ENCODE measurements around the gene PLXNA1. TPM values are rescaled to one million over a fixed set of nuclear protein-coding genes. Genes with fewer than 3 reads are reported as not detected.

PLXNA1 gene
- polyA plus RNA-seq, 6 donors from 2014 or later = 0.08 to 0.76 (median 0.28) TPM; not detected in 1

DNA sequence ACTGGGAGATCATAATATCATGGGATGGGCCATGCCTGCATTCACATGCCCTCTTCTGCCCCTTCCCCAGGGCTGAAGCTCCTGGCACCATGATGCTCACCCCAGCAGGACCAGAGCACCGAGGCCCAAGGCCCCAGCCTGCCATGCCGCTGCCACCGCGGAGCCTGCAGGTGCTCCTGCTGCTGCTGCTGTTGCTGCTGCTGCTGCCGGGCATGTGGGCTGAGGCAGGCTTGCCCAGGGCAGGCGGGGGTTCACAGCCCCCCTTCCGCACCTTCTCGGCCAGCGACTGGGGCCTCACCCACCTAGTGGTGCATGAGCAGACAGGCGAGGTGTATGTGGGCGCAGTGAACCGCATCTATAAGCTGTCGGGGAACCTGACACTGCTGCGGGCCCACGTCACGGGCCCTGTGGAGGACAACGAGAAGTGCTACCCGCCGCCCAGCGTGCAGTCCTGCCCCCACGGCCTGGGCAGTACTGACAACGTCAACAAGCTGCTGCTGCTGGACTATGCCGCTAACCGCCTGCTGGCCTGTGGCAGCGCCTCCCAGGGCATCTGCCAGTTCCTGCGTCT is 5.6 kb downstream of the PLXNA1 start:
- DNase-seq = no peak
- H3K4me1 Mint-ChIP-seq = peaks cover 6 to 8% (median 8%) of the 10 kb centered on the region in 3 donors
- H3K27me3 Mint-ChIP-seq = no peaks in the 10 kb centered on the region
- H3K27ac Mint-ChIP-seq = no peak overlapping the region
- ATAC-seq (ENCODE audit: low read depth in 2 of 2) = no peak
- peak overlapping the region in 1 of 8 donors; percentile 15 for H3K4me3 Mint-ChIP-seq
- H3K9me3 Mint-ChIP-seq = no peaks in the 10 kb centered on the region
- no peaks in the 10 kb centered on the region for H3K36me3 Mint-ChIP-seq

GRCh38 chr3:126989316-126990023 is 6.6 kb downstream of the PLXNA1 start:
- Mint-ChIP-seq H3K4me1 (peaks cover 9 to 13% (median 10%) of the 10 kb centered on the region in 3 donors), H3K27me3 (no peaks in the 10 kb centered on the region), H3K4me3 (no peak overlapping the region), H3K9me3 (no peaks in the 10 kb centered on the region), H3K36me3 (peaks cover 0 to 3% of the 10 kb centered on the region in 2 donors), H3K27ac (no peak overlapping the region)
- DNase-seq (no peak), ATAC-seq (ENCODE audit: low read depth in 2 of 2) (no peak)

GRCh38 chr3:126990024-126990700 is 7.2 kb downstream of the PLXNA1 start:
- peak overlapping the region in 2 of 6 donors; percentile 19 to 33 for H3K27ac Mint-ChIP-seq
- ATAC-seq (ENCODE audit: low read depth in 2 of 2) = no peak
- H3K36me3 Mint-ChIP-seq = peaks cover 0 to 3% of the 10 kb centered on the region in 2 donors
- no peaks in the 10 kb centered on the region for H3K27me3 Mint-ChIP-seq
- H3K4me1 Mint-ChIP-seq = peaks cover 13 to 18% (median 17%) of the 10 kb centered on the region in 3 donors
- H3K4me3 Mint-ChIP-seq = peak overlapping the region in 1 of 8 donors; percentile 7
- no peak for DNase-seq
- no peaks in the 10 kb centered on the region for H3K9me3 Mint-ChIP-seq

DNA sequence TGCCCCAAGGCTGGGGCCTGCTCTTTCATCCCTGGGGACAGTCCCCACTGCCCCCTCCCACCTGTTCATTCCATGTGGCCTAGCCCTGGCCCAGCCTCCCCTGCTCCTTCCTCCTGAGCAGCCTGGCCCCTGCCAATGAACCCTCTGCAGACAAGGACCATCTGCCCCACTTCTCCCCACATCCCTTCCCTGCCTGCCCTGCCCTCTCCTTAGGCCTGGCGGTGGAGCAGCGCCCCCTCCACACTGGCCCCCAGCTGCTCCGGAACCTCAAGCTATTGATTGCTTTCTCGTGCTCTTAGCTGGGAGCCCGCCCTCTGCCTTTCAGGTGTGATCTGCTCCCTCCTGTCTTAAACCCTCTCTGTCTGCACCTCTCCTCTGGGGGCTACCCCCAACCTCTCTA is 8.0 kb downstream of the PLXNA1 start:
- no peak for DNase-seq
- Mint-ChIP-seq H3K4me3 (peak overlapping the region in 1 of 8 donors; percentile 7), H3K4me1 (peaks cover 16 to 22% (median 18%) of the 10 kb centered on the region in 3 donors), H3K9me3 (no peaks in the 10 kb centered on the region), H3K27ac (peak overlapping the region in 1 of 6 donors; percentile 82), H3K27me3 (no peaks in the 10 kb centered on the region), H3K36me3 (peaks cover 0 to 3% of the 10 kb centered on the region in 2 donors)
- no peak for ATAC-seq (ENCODE audit: low read depth in 2 of 2)

DNA sequence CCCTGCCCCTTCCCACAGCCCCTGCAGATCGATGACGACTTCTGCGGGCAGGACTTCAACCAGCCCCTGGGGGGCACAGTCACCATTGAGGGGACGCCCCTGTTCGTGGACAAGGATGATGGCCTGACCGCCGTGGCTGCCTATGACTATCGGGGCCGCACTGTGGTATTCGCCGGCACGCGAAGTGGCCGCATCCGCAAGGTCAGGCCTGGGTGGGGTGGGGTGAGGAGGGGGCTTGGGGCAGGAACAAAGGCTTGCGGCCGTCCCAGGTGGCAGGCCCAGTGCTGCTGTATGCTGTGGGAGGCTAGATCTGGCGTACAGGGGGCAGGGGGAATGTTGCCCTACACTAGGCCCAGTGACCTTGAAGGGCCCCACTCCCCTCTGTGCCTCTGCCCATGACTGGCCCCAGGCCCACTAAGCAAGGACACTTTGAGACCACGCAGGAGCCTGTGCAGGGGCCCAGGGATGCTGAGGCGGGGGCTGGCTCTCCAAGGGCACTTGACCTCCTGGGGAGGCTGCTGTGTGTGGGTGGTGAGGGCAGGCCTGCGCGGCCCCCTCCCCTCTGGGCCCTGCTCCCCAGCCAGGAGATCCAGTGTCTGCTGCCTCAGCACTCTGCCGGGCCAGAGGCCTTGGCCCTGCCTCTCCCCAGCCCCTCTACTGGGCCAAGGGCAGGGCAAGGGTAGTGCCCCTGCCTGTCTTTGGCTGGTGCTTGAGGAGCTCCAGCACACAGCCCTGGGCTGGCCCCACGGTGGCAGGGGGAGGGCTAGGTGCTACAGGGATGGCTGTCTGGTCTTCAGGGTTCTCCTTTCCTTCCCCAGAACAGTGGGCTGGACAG is 8.7 kb downstream of the PLXNA1 start:
- Mint-ChIP-seq H3K4me1 (peaks cover 16 to 22% (median 18%) of the 10 kb centered on the region in 3 donors), H3K9me3 (no peaks in the 10 kb centered on the region), H3K36me3 (peaks cover 0 to 3% of the 10 kb centered on the region in 2 donors), H3K4me3 (no peak overlapping the region), H3K27ac (no peak overlapping the region), H3K27me3 (no peaks in the 10 kb centered on the region)
- ATAC-seq (ENCODE audit: low read depth in 2 of 2) (no peak), DNase-seq (no peak)

- no peak overlapping the region for H3K27ac Mint-ChIP-seq
These were observed 9.3 kb downstream of the PLXNA1 start for GRCh38 chr3:126992216-126992615.

DNA sequence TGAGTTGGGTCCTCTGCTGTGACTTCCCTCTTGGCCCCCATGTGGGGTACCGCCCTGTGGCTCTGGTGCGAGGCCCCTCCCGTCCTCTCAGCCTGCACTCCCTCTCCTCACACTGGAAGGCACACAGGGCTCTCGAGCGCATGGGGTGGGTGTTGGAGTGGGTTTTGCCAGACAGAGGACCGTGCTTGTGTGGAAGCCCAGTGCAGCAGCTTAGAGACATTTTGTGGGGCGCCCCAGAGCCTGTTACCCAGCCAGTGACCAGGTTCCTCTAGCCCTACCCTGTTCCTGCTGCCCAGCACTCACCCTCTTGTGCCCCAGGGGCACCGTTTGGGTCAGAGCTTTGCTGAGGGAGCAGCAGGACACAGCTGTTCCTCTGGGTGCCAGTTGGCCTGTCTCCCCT is 9.9 kb downstream of the PLXNA1 start:
- H3K4me3 Mint-ChIP-seq = no peak overlapping the region
- ATAC-seq (ENCODE audit: low read depth in 2 of 2) (no peak), DNase-seq (no peak)
- H3K4me1 Mint-ChIP-seq = peaks cover 10 to 16% (median 13%) of the 10 kb centered on the region in 3 donors
- H3K27ac Mint-ChIP-seq = no peak overlapping the region
- no peaks in the 10 kb centered on the region for H3K9me3 Mint-ChIP-seq
- H3K27me3 Mint-ChIP-seq = no peaks in the 10 kb centered on the region
- peaks cover 0 to 3% of the 10 kb centered on the region in 2 donors for H3K36me3 Mint-ChIP-seq

More at GRCh38 chr3:126992216-126992615, 9.3 kb downstream of the PLXNA1 start:
- H3K4me3 Mint-ChIP-seq = no peak overlapping the region
- H3K9me3 Mint-ChIP-seq = no peaks in the 10 kb centered on the region
- no peak for ATAC-seq (ENCODE audit: low read depth in 2 of 2)
- H3K36me3 Mint-ChIP-seq = peaks cover 0 to 3% of the 10 kb centered on the region in 2 donors
- H3K4me1 Mint-ChIP-seq = peaks cover 14 to 20% (median 15%) of the 10 kb centered on the region in 3 donors
- no peak for DNase-seq
- H3K27me3 Mint-ChIP-seq = no peaks in the 10 kb centered on the region

GRCh38 chr3:126993436-126993835 is 10.5 kb downstream of the PLXNA1 start:
- no peak for ATAC-seq (ENCODE audit: low read depth in 2 of 2)
- DNase-seq = no peak
- H3K4me1 Mint-ChIP-seq = peaks cover 8 to 16% (median 16%) of the 10 kb centered on the region in 3 donors
- H3K27ac Mint-ChIP-seq = peak overlapping the region in 1 of 6 donors; percentile 51
- H3K27me3 Mint-ChIP-seq = no peaks in the 10 kb centered on the region
- no peaks in the 10 kb centered on the region for H3K9me3 Mint-ChIP-seq
- H3K4me3 Mint-ChIP-seq = peak overlapping the region in 1 of 8 donors; percentile 73
- peaks cover 0 to 3% of the 10 kb centered on the region in 2 donors for H3K36me3 Mint-ChIP-seq

DNA sequence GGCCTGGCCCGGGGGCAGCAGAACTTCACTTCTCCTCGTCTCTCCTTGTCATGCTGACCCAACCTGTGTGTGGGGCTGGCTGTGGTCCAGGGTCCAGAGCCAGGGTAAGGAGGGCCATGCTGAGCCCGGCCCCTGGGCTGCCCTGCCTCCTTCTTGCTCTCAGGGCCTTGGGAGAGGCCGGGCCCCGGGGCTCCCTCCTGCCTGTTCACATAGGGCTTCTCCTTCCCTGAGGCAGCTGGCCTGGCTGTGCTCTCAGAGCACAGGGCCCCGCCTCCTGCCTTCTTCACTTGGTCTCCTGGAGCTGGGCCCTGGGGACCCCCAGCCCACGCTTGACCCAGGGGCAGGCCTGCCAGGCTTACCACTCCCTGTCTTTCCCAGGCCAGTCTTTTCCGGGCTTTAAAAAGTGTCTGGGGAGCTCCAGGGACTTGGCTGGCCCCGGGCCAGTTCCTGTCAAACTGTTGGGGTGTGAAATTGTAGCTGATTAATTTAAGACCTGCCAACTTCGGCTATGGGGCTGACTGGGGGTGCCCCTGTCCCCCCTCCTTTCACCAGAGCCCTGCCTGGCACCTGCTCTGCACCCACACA is 11.8 kb downstream of the PLXNA1 start:
- Mint-ChIP-seq H3K36me3 (peaks cover 0 to 3% of the 10 kb centered on the region in 2 donors), H3K27me3 (no peaks in the 10 kb centered on the region), H3K4me3 (peak overlapping the region in 1 of 8 donors; percentile 40), H3K4me1 (peaks cover 8 to 16% (median 16%) of the 10 kb centered on the region in 3 donors), H3K9me3 (no peaks in the 10 kb centered on the region), H3K27ac (peak overlapping the region in 1 of 6 donors; percentile 33)
- no peak for DNase-seq
- peak in 1 of 2 donors; percentile 30 for ATAC-seq (ENCODE audit: low read depth in 2 of 2)

- Mint-ChIP-seq H3K27me3 (no peaks in the 10 kb centered on the region), H3K4me1 (peaks cover 8 to 16% (median 16%) of the 10 kb centered on the region in 3 donors), H3K9me3 (no peaks in the 10 kb centered on the region), H3K36me3 (peaks cover 0 to 3% of the 10 kb centered on the region in 2 donors), H3K27ac (no peak overlapping the region), H3K4me3 (no peak overlapping the region)
- no peak for ATAC-seq (ENCODE audit: low read depth in 2 of 2)
- no peak for DNase-seq
These were observed 12.4 kb downstream of the PLXNA1 start for GRCh38 chr3:126995254-126995780.

DNA sequence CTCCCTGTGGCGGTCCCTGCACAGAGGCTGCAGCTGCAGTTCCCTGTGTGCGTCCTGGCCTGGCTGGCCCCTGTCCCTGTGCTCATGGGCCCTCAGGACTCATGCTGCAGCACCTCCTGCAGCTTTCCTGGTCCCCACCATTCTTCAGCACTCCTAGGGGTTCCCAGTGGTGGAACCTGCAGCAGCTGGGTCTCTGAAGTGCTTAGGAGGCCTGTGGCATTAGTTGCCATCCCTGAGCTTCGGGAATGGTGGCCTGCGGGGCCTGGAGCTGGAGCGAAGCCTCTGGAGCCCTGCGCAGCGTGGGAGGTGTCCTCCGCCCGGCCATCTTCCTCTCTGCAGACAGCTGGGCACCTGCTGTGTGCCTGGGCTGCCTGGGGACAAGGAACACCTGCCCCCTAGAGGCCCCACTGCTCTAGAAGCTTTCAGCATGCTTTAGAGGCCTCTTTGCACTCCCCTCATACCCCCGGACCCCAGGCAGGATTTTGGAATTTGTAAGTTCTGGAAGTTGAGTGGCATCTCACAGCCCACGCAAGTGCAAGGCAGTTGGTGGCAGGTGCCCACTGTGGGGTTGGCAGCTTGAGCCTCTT is 13.1 kb downstream of the PLXNA1 start:
- no peak overlapping the region for H3K4me3 Mint-ChIP-seq
- H3K36me3 Mint-ChIP-seq = peaks cover 0 to 3% of the 10 kb centered on the region in 2 donors
- H3K9me3 Mint-ChIP-seq = no peaks in the 10 kb centered on the region
- no peak for DNase-seq
- no peak overlapping the region for H3K27ac Mint-ChIP-seq
- H3K4me1 Mint-ChIP-seq = peaks cover 8 to 16% (median 13%) of the 10 kb centered on the region in 3 donors
- no peak for ATAC-seq (ENCODE audit: low read depth in 2 of 2)
- no peaks in the 10 kb centered on the region for H3K27me3 Mint-ChIP-seq

GRCh38 chr3:126996905-126997304 is 14.0 kb downstream of the PLXNA1 start:
- DNase-seq (no peak), ATAC-seq (ENCODE audit: low read depth in 2 of 2) (no peak)
- Mint-ChIP-seq H3K36me3 (peaks cover 0 to 3% of the 10 kb centered on the region in 2 donors), H3K4me1 (peaks cover 8 to 16% (median 13%) of the 10 kb centered on the region in 3 donors), H3K4me3 (no peak overlapping the region), H3K9me3 (no peaks in the 10 kb centered on the region), H3K27me3 (no peaks in the 10 kb centered on the region), H3K27ac (no peak overlapping the region)
